IMR-90 (cell line): ENCODE results near the gene SLC35D2. TPM values are rescaled to one million over a fixed set of nuclear protein-coding genes. Genes with fewer than 3 reads are reported as not detected.
A peak's percentile ranks its signal among the peaks of the same experiment; 100 is the strongest.

Source experiments
- ATAC-seq: fragments of 200-7000 bp; cut with Tn5 transposase; 2 replicates; pipeline ENCODE4 v1.9.1; 2020; ENCODE audit warnings: low read depth, mild to moderate bottlenecking, moderate library complexity
- BruUV-seq: library from RNA; stranded (reverse); fragments of 400-500 nt; replicated peaks from 2 replicates; lab custom pipeline; 2021; lab: Mats Ljungman, UMichigan
- CTCF ChIA-PET: fragments of 300-600 bp; formaldehyde crosslinking; extraction: SDS; loops from one replicate; lab custom pipeline; 2021; ENCODE audit warnings: antibody characterized with exemption; lab: Yijun Ruan, JAX
- POLR2A ChIA-PET: fragments of 300-600 bp; sonication (Branson Sonifier 250); formaldehyde crosslinking; loops from one replicate; lab custom pipeline; 2022; ENCODE audit warnings: antibody characterized with exemption; ENCODE audit not compliant: unreplicated experiment; lab: Charles Lee
- DNase-seq: peaks from one replicate; pipeline ENCODE4 v3.0.0; 2013
- H2AFZ ChIP-seq: replicated peaks from 2 replicates; pipeline ENCODE3; 2013; ENCODE audit warnings: low read length, mild to moderate bottlenecking; ENCODE audit not compliant: poor library complexity
- H2AK5ac ChIP-seq: 2 replicates; pipeline ENCODE4 v1.6.1; 2013; ENCODE audit warnings: low read depth, low read length, inconsistent platforms
- H2AK9ac ChIP-seq: replicated peaks from 2 replicates; pipeline ENCODE3; 2013; ENCODE audit warnings: mild to moderate bottlenecking, low read depth, low read length, moderate library complexity; ENCODE audit not compliant: poor library complexity
- H2BK120ac ChIP-seq: 2 replicates; pipeline ENCODE4 v1.6.1; 2013; ENCODE audit warnings: low read depth, low read length, inconsistent platforms
- H2BK15ac ChIP-seq: 3 replicates; pipeline ENCODE4 v1.6.1; 2013; ENCODE audit warnings: low read depth, low read length, inconsistent platforms
- H2BK20ac ChIP-seq: 2 replicates; pipeline ENCODE4 v1.6.1; 2013; ENCODE audit warnings: low read depth, mild to moderate bottlenecking, inconsistent platforms, low read length, moderate library complexity
- H2BK5ac ChIP-seq: 2 replicates; pipeline ENCODE4 v1.6.1; 2013; ENCODE audit warnings: mild to moderate bottlenecking, low read depth, low read length, inconsistent platforms; ENCODE audit not compliant: poor library complexity, severe bottlenecking
- H3K14ac ChIP-seq: replicated peaks from 2 replicates; pipeline ENCODE4 v1.6.1; 2013; ENCODE audit warnings: low read depth, low read length, inconsistent platforms
- H3K18ac ChIP-seq: 2 replicates; pipeline ENCODE4 v1.6.1; 2013; ENCODE audit warnings: low read depth, low read length, control low read depth
- H3K23ac ChIP-seq: 2 replicates; pipeline ENCODE4 v1.6.1; 2013; ENCODE audit warnings: low read depth, low read length, inconsistent platforms
- H3K27ac ChIP-seq: 2 replicates; pipeline ENCODE4 v1.5.1; 2013; ENCODE audit warnings: mild to moderate bottlenecking, control low read depth, low read length; ENCODE audit not compliant: insufficient read depth
- H3K27me3 ChIP-seq: 2 replicates; pipeline ENCODE4 v1.6.1; 2013; ENCODE audit warnings: low read length; ENCODE audit not compliant: control insufficient read depth, insufficient read depth
- H3K36me3 ChIP-seq: 2 replicates; pipeline ENCODE4 v1.6.1; 2013; ENCODE audit warnings: low read length, mixed read lengths; ENCODE audit not compliant: control insufficient read depth, insufficient read depth
- H3K4ac ChIP-seq: 2 replicates; pipeline ENCODE4 v1.6.1; 2013; ENCODE audit warnings: low read depth, low read length, inconsistent platforms
- H3K4me1 ChIP-seq: 2 replicates; pipeline ENCODE4 v1.6.1; 2013; ENCODE audit warnings: low read length, mixed read lengths; ENCODE audit not compliant: control insufficient read depth, insufficient read depth
- H3K4me2 ChIP-seq: 2 replicates; pipeline ENCODE4 v1.6.1; 2013; ENCODE audit warnings: low read depth, mild to moderate bottlenecking, control low read depth, low read length, moderate library complexity
- H3K4me3 ChIP-seq: 2 replicates; pipeline ENCODE4 v1.5.1; 2013; ENCODE audit warnings: low read depth, mild to moderate bottlenecking, control low read depth, low read length, moderate library complexity; ENCODE audit not compliant: insufficient read depth
- H3K56ac ChIP-seq: 2 replicates; pipeline ENCODE4 v1.6.1; 2013; ENCODE audit warnings: low read length, inconsistent platforms; ENCODE audit not compliant: insufficient read depth; ENCODE audit errors: extremely low read depth
- H3K79me1 ChIP-seq, 2 experiments: 2 replicates each; pipeline ENCODE4 v1.6.1; 2013; ENCODE audit warnings: low read length in 2 of 2, inconsistent platforms in 1 of 2, low read depth in 1 of 2
- H3K9ac ChIP-seq: 2 replicates; pipeline ENCODE4 v1.6.1; 2013; ENCODE audit warnings: low read depth, low read length, control low read depth
- H3K9me1 ChIP-seq: 2 replicates; pipeline ENCODE4 v1.6.1; 2013; ENCODE audit warnings: low read length, inconsistent platforms; ENCODE audit not compliant: insufficient read depth
- H3K9me3 ChIP-seq: 2 replicates; pipeline ENCODE4 v1.6.1; 2013; ENCODE audit warnings: low read length; ENCODE audit not compliant: control insufficient read depth, insufficient read depth
- H4K20me1 ChIP-seq: 2 replicates; pipeline ENCODE4 v1.6.1; 2013; ENCODE audit warnings: low read length, inconsistent platforms; ENCODE audit not compliant: insufficient read depth
- H4K5ac ChIP-seq: 2 replicates; pipeline ENCODE4 v1.6.1; 2013; ENCODE audit warnings: mild to moderate bottlenecking, low read depth, low read length, control low read depth
- H4K8ac ChIP-seq, 2 experiments: 2 replicates each; pipeline ENCODE4 v1.6.1; 2013; ENCODE audit warnings: low read depth in 2 of 2, low read length in 2 of 2, control low read depth in 1 of 2, inconsistent platforms in 1 of 2
- H4K91ac ChIP-seq: 2 replicates; pipeline ENCODE4 v1.6.1; 2013; ENCODE audit warnings: low read depth, low read length, inconsistent platforms; ENCODE audit not compliant: insufficient read depth
- BHLHE40 ChIP-seq: fragments of 150-350 bp; IDR thresholded peaks from 2 replicates; pipeline ENCODE4 v1.6.1; 2016; ENCODE audit warnings: mild to moderate bottlenecking, low read depth, low read length
- CTCF ChIP-seq: conservative IDR thresholded peaks from 2 replicates; pipeline ENCODE4 v1.5.1; 2012; ENCODE audit warnings: mild to moderate bottlenecking, low read depth, low read length, improper control_type of control experiment
- MAFK ChIP-seq: IDR thresholded peaks from 2 replicates; pipeline ENCODE4 v1.6.1; 2012; ENCODE audit warnings: low read depth, low read length, improper control_type of control experiment
- MAZ ChIP-seq: IDR thresholded peaks from 2 replicates; pipeline ENCODE4 v1.6.1; 2012; ENCODE audit warnings: low read depth, mild to moderate bottlenecking, low read length, improper control_type of control experiment, moderate library complexity, borderline replicate concordance
- MXI1 ChIP-seq: IDR thresholded peaks from 2 replicates; pipeline ENCODE4 v1.6.1; 2012; ENCODE audit warnings: low read depth, mild to moderate bottlenecking, low read length, moderate library complexity, borderline replicate concordance
- NFE2L2 ChIP-seq: fragments of 150-350 bp; IDR thresholded peaks from 2 replicates; pipeline ENCODE4 v1.6.1; 2016; ENCODE audit warnings: low read depth, mild to moderate bottlenecking, low read length
- RAD21 ChIP-seq: IDR thresholded peaks from 2 replicates; pipeline ENCODE4 v1.6.1; 2012; ENCODE audit warnings: low read length, improper control_type of control experiment
- RFX5 ChIP-seq: IDR thresholded peaks from 2 replicates; pipeline ENCODE4 v1.8.0; 2012; ENCODE audit warnings: low read depth, mild to moderate bottlenecking, low read length, moderate library complexity
- SMC3 ChIP-seq: fragments of 150-350 bp; IDR thresholded peaks from 2 replicates; pipeline ENCODE4 v1.6.1; 2016; ENCODE audit warnings: low read depth, mild to moderate bottlenecking, antibody characterized with exemption, low read length, moderate library complexity
- WGBS, 2 experiments: methylation state at CpG; one replicate each; pipeline versions ENCODE4 v1.1.5 to v1.1.7; 2013; ENCODE audit warnings: missing lambda C conversion rate in 2 of 2; ENCODE audit not compliant: insufficient read length in 1 of 2; ENCODE audit errors: extremely low coverage in 2 of 2; 5-methylcytosine and 5-hydroxymethylcytosine counted together
- dilution Hi-C: fragments of 300-500 bp; cut with HindIII; formaldehyde crosslinking; loops from one replicate; pipeline ENCODE4 v1.14.3; 2018; ENCODE audit warnings: low sequenced_read_pairs; ENCODE audit not compliant: unreplicated experiment
- in situ Hi-C: fragments of 300-500 bp; cut with MboI; formaldehyde crosslinking; loops from 3 replicates; pipeline ENCODE4 v1.14.3; 2019; ENCODE audit warnings: low sequenced_read_pairs, inconsistent platforms, mixed read lengths
- intact Hi-C: fragments of 100-400 bp; cut with micrococcal nuclease; formaldehyde crosslinking; loops from 2 replicates; pipeline ENCODE4 v1.10.0; 2022
- polyA plus RNA-seq, 3 experiments: library from polyadenylated mRNA; depleted of rRNA; stranded (reverse); fragments of >200 nt; gene quantifications; 2 replicates each; pipeline ENCODE4 v1.2.3, GENCODE V29; 2012; ENCODE audit warnings: low replicate concordance in 1 of 3
- total RNA-seq: library from RNA; depleted of rRNA; stranded (reverse); fragments of >200 nt; gene quantifications from 2 replicates; pipeline ENCODE4 v1.2.3, GENCODE V29; 2012
- TF ChIP-seq, protein P1 (sequence below): fragments of 150-350 bp; IDR thresholded peaks from 2 replicates; pipeline ENCODE4 v1.6.1; 2016; ENCODE audit warnings: low read depth, mild to moderate bottlenecking, low read length, moderate library complexity, borderline replicate concordance

Gene SLC35D2
- total and polyA plus RNA-seq, 2 of the 4 experiments (the other 2 are of a cell fraction) = 9.7 to 11.8 TPM

DNA sequence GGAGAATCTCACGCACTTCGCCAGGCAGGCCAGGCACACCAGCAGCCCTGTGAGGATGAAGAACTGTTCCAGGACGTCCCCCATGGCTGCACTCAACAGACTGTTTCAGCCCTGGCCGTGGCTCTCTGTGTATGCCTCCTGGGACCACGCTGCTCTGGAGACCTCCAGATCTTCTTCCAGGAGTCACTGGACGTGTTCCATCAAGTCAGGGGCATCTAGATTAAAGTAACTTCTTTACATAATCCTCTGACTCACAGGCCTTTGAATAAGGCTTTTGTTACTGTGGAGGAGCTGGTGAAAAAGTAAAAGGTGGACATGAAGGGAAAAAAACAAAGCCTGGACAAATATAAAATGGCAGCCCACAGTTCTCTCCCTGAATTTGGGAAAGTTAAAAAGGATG, 81.5 kb downstream of the SLC35D2 start, which contains the start of gene HSD17B3:
Gene HSD17B3, minus strand, starts transcription at position 156 of the 400 bp plus-strand sequence. Its CDS starts 72 bp downstream, at position 84.
- Histone ChIP-seq H2AK9ac (peak within 1 kb of the TSS; percentile 15), H3K36me3 (no peaks in the 10 kb centered on the region), H3K27ac (no peak within 1 kb of the TSS), H2BK5ac (no peak within 1 kb of the TSS), H3K9me1 (0 out of 2 replicates have a peak, but pooled peaks cover 3% of the 10 kb centered on the region), H2BK120ac (no peak within 1 kb of the TSS), H4K5ac (no peak within 1 kb of the TSS), H3K4ac (no peak within 1 kb of the TSS), H3K27me3 (no peaks in the 10 kb centered on the region), H3K79me1 (no peaks in the 10 kb centered on the region), H3K23ac (no peak within 1 kb of the TSS), H3K18ac (no peak within 1 kb of the TSS), H2BK15ac (no peak within 1 kb of the TSS), H3K4me3 (no peak within 1 kb of the TSS), H3K14ac (no peak within 1 kb of the TSS), H4K8ac (no peak within 1 kb of the TSS), H2AK5ac (no peak within 1 kb of the TSS), H3K4me2 (no peak within 1 kb of the TSS), H2AFZ (peak within 1 kb of the TSS; percentile 41), H4K91ac (no peak within 1 kb of the TSS), H3K9ac (no peak within 1 kb of the TSS), H4K20me1 (no peaks in the 10 kb centered on the region), H3K56ac (no peak within 1 kb of the TSS), H2BK20ac (no peak within 1 kb of the TSS), H3K9me3 (no peaks in the 10 kb centered on the region), H3K4me1 (peaks cover 2% of the 10 kb centered on the region; the same call in 1 of the 2 replicates)
- dilution Hi-C loops = no loop called here
- no peak for TF ChIP-seq MXI1
- TF ChIP-seq MAZ = no peak
- TF ChIP-seq NFE2L2 = no peak
- no peak for TF ChIP-seq SMC3
- TF ChIP-seq RAD21 = no peak
- no peak for TF ChIP-seq RFX5
- no peak for TF ChIP-seq BHLHE40
- no peak for TF ChIP-seq MAFK
- TF ChIP-seq CTCF = no peak
- TF ChIP-seq, protein P1, sequence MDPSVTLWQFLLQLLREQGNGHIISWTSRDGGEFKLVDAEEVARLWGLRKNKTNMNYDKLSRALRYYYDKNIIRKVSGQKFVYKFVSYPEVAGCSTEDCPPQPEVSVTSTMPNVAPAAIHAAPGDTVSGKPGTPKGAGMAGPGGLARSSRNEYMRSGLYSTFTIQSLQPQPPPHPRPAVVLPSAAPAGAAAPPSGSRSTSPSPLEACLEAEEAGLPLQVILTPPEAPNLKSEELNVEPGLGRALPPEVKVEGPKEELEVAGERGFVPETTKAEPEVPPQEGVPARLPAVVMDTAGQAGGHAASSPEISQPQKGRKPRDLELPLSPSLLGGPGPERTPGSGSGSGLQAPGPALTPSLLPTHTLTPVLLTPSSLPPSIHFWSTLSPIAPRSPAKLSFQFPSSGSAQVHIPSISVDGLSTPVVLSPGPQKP = no peak
- ChIA-PET POLR2A (no interaction called here), CTCF (interaction anchor here (0.6 kb wide), 1 partner anchor 112 kb away, joined by 3 read pairs; no protein-coding TSS in a partner anchor)
- in situ Hi-C loops = no loop called here
- DNase-seq = peak; percentile 20
- intact Hi-C loops = no loop called here
- no CpG with 5 or more reads among the region's 6 CpGs for WGBS, 2 experiments
- BruUV-seq = no TSS peak
- no peak for ATAC-seq
